ENCODE data around the gene RANBP10. TPM values are rescaled to one million over a fixed set of nuclear protein-coding genes. Genes with fewer than 3 reads are reported as not detected.
A peak's percentile ranks its signal among the peaks of the same experiment; 100 is the strongest.
"Not testable (repeated sequence)": the region's sequence is repeated elsewhere in the genome, so short reads cannot be mapped to it uniquely, and the experiment has no call there.

RANBP10 gene
- total and polyA plus RNA-seq, 7 donors = 4.2 to 15.5 (median 7.5) TPM

GRCh38 chr16:67841198-67841815 is 34.9 kb upstream of the RANBP10 start:
- H3K4me3 ChIP-seq = peak overlapping the region; percentile 61 to 94 (median 78)
- DNase-seq = no peak
- H3K4me1 ChIP-seq = peaks cover 0 to 42% (median 40%) of the 10 kb centered on the region in 4 donors
- TF ChIP-seq POLR2A (IDR thresholded peaks at IDR 0.05) (no peak), CTCF (IDR thresholded peaks at IDR 0.05) (no peak), EP300 (IDR thresholded peaks at IDR 0.05) (no peak), POLR2AphosphoS5 (IDR thresholded peaks at IDR 0.05) (no peak)
- H3K9me3 ChIP-seq = no peaks in the 10 kb centered on the region
- intact Hi-C loops (cut with DNase I) = loop anchor here (5.0 to 10.0 kb wide), 2 partner anchors 96 to 317 kb away; partner anchors contain the start of genes PSMB10 and RIPOR1
- H3K27me3 ChIP-seq = no peaks in the 10 kb centered on the region
- peak overlapping the region; percentile 96 to 99 (median 99) for H3K27ac ChIP-seq
- no peaks in the 10 kb centered on the region for H3K36me3 ChIP-seq
- 42 to 64% methylated on average over 17 of the region's 17 CpGs for WGBS, 2 donors

GRCh38 chr16:67837811-67838210 is 31.5 kb upstream of the RANBP10 start:
- WGBS, 2 donors = 87% methylated on average over 2 of the region's 2 CpGs
- Histone ChIP-seq H3K27me3 (no peaks in the 10 kb centered on the region), H3K27ac (no peak overlapping the region), H3K4me1 (peaks cover 0 to 20% (median 18%) of the 10 kb centered on the region in 4 donors), H3K9me3 (no peaks in the 10 kb centered on the region), H3K36me3 (no peaks in the 10 kb centered on the region), H3K4me3 (no peak overlapping the region)
- DNase-seq = no peak
- intact Hi-C loops (cut with DNase I) = no loop called here
- TF ChIP-seq POLR2A (IDR thresholded peaks at IDR 0.05) = no peak
- no peak for TF ChIP-seq CTCF (IDR thresholded peaks at IDR 0.05)
- TF ChIP-seq EP300 (IDR thresholded peaks at IDR 0.05) = no peak

- H3K4me3 ChIP-seq; H3K9me3 ChIP-seq; H3K36me3 ChIP-seq; H3K27me3 ChIP-seq; H3K27ac ChIP-seq; intact Hi-C loops (cut with DNase I); DNase-seq: not testable (repeated sequence)
- peaks cover 0 to 24% (median 23%) of the 10 kb centered on the region in 4 donors for H3K4me1 ChIP-seq
- WGBS, 2 donors = 54 to 82% methylated on average over 10 of the region's 10 CpGs
Measured at GRCh38 chr16:67837190-67837589, 30.8 kb upstream of the RANBP10 start.

GRCh38 chr16:67834242-67834614 is 27.9 kb upstream of the RANBP10 start:
- no peak for TF ChIP-seq POLR2A (IDR thresholded peaks at IDR 0.05)
- no peak for TF ChIP-seq CTCF (IDR thresholded peaks at IDR 0.05)
- TF ChIP-seq EP300 (IDR thresholded peaks at IDR 0.05) = no peak
- TF ChIP-seq POLR2AphosphoS5 (IDR thresholded peaks at IDR 0.05) = no peak
- no peak for DNase-seq
- intact Hi-C loops (cut with DNase I) = no loop called here
- Histone ChIP-seq H3K4me3 (peak overlapping the region; percentile 72 to 99 (median 84)), H3K36me3 (peaks cover 10 to 31% (median 17%) of the 10 kb centered on the region in 4 donors), H3K27ac (peak overlapping the region; percentile 80 to 84 (median 82)), H3K9me3 (no peaks in the 10 kb centered on the region), H3K4me1 (peaks cover 0 to 19% (median 17%) of the 10 kb centered on the region in 4 donors), H3K27me3 (no peaks in the 10 kb centered on the region)
- 74 to 84% methylated on average over 10 of the region's 10 CpGs for WGBS, 2 donors

- Histone ChIP-seq H3K27me3 (no peaks in the 10 kb centered on the region), H3K4me1 (peaks cover 0 to 19% (median 17%) of the 10 kb centered on the region in 4 donors), H3K36me3 (peaks cover 12 to 37% (median 21%) of the 10 kb centered on the region in 4 donors), H3K4me3 (peak overlapping the region; percentile 72 to 99 (median 84)), H3K9me3 (no peaks in the 10 kb centered on the region), H3K27ac (peak overlapping the region; percentile 80 to 84 (median 82))
- intact Hi-C loops (cut with DNase I) = no loop called here
- 0 to 1% methylated on average over 49 of the region's 49 CpGs for WGBS, 2 donors
- TF ChIP-seq EP300 (IDR thresholded peaks at IDR 0.05) = no peak
- TF ChIP-seq POLR2AphosphoS5 (IDR thresholded peaks at IDR 0.05) = peak; percentile 39 to 82 (median 77)
- peak; percentile 55 to 64 for TF ChIP-seq POLR2A (IDR thresholded peaks at IDR 0.05)
- no peak for TF ChIP-seq CTCF (IDR thresholded peaks at IDR 0.05)
- DNase-seq = peak; percentile 96
Measured at GRCh38 chr16:67833415-67834241, 27.3 kb upstream of the RANBP10 start.
